Stimulated activated naive CD8-positive, alpha-beta T cell treated with anti-CD3 and anti-CD28 coated beads, Interleukin-15, amount 100 ng/mL, for 72 hours (primary cell): ENCODE results near the gene RYR2.

ENCODE experiments used
- ATAC-seq: fragments of 150-1000 bp; cut with Tn5 transposase; 2 replicates; pipeline ENCODE4 v1.10.0; 2021; ENCODE audit warnings: mild to moderate bottlenecking, moderate library complexity
- DNase-seq, 2 donors: peaks; one replicate each; pipeline ENCODE4 v3.0.0; 2021 to 2022
- H3K27ac Mint-ChIP-seq, 2 donors: one replicate each; pipeline ENCODE4 v1.8.0; 2022; ENCODE audit warnings: mild to moderate bottlenecking in 2 of 2, mixed read lengths in 2 of 2, moderate library complexity in 2 of 2
- H3K27me3 Mint-ChIP-seq: one replicate; pipeline ENCODE4 v1.8.0; 2022; ENCODE audit warnings: mixed read lengths
- H3K4me1 Mint-ChIP-seq: one replicate; pipeline ENCODE4 v1.8.0; 2022; ENCODE audit warnings: mild to moderate bottlenecking, mixed read lengths
- H3K4me3 Mint-ChIP-seq, 2 donors: one replicate each; pipeline ENCODE4 v1.8.0; 2022; ENCODE audit warnings: mild to moderate bottlenecking in 2 of 2, mixed read lengths in 2 of 2, moderate library complexity in 1 of 2
- H3K9me3 Mint-ChIP-seq, 2 donors: one replicate each; pipeline ENCODE4 v1.8.0; 2022; ENCODE audit warnings: mixed read lengths in 2 of 2

Gene RYR2

DNA sequence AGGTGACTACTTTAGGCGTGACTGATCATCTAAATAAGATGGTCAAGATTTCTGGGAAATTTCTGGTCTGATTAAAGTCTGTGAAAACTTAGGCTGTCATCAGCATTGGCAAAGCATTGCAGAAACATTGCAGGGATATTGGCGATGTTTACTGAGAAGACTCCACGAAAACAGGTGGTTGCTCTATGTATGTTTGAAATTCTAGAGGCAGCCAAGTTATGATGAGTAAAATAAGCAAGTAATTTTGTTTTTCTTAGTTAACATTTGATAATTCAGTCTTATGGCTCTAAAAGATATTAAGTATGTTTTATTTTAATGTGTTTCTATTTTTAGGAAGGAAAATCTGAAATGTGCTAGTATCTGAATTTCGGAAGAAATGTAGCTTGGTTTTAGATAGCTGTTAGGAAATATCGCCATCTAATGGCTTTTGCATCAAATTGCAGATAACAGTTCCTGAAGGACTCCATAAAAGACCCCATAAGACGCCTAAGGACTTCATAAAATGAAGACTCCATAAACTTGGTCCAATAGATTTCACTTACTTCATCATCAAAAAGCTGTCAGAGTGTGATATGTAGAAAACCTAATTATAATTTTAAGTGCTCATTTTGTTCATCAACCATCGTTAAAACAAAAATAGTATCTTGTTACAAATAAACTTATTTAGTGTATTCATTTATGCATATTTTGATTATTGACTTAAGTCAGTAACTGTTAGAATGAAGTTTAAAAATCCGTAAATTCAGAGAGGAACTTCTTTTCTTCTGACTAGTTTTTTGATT is 344.6 kb downstream of the RYR2 start:
- H3K27me3 Mint-ChIP-seq: no peaks in the 10 kb centered on the region
- ATAC-seq (no peak), DNase-seq (no peak)
- H3K9me3 Mint-ChIP-seq: no peaks in the 10 kb centered on the region
- H3K4me3 Mint-ChIP-seq: no peak overlapping the region
- no peak overlapping the region for H3K27ac Mint-ChIP-seq
- no peaks in the 10 kb centered on the region for H3K4me1 Mint-ChIP-seq

DNA sequence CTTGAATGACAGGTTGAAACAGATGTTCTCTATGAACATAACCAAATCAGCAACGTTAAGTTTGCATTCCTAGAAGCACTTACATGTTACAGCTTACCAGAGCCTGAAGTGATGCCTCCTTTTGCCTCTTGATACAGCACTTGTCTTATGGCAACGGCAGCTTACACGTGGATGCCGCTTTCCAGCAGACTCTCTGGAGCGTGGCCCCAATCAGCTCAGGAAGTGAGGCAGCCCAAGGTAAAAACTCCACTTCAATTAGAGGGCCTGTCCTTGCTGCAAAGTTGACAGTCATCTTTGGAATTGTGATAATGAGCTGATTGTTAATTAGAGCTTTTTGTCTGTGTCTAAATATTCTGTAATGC is 345.1 kb downstream of the RYR2 start:
- DNase-seq (no peak), ATAC-seq (no peak)
- no peaks in the 10 kb centered on the region for H3K4me1 Mint-ChIP-seq
- no peak overlapping the region for H3K27ac Mint-ChIP-seq
- no peaks in the 10 kb centered on the region for H3K27me3 Mint-ChIP-seq
- no peak overlapping the region for H3K4me3 Mint-ChIP-seq
- no peaks in the 10 kb centered on the region for H3K9me3 Mint-ChIP-seq

DNA sequence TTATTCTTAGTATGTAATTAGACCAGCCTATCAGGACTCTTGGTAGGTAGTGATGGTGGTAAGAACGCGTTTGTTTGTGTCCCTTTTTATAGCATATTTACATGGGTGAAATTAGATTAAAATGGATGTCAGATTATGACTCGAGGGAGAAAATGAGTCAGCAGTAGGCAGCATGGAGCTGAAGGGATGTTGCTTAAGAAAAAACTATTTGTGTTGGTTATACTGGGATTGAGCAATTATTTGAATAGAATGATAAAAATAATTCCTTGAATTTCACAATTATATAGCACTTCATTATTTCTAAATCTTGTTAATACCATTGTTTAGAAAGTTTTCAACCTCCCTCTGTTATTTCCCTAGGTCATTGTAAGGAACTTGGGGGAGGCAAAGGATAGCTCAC is 348.8 kb downstream of the RYR2 start:
- no peak for DNase-seq
- no peak overlapping the region for H3K27ac Mint-ChIP-seq
- H3K4me1 Mint-ChIP-seq: no peaks in the 10 kb centered on the region
- no peak overlapping the region for H3K4me3 Mint-ChIP-seq
- no peaks in the 10 kb centered on the region for H3K9me3 Mint-ChIP-seq
- peaks cover 6% of the 10 kb centered on the region for H3K27me3 Mint-ChIP-seq
- ATAC-seq: no peak

DNA sequence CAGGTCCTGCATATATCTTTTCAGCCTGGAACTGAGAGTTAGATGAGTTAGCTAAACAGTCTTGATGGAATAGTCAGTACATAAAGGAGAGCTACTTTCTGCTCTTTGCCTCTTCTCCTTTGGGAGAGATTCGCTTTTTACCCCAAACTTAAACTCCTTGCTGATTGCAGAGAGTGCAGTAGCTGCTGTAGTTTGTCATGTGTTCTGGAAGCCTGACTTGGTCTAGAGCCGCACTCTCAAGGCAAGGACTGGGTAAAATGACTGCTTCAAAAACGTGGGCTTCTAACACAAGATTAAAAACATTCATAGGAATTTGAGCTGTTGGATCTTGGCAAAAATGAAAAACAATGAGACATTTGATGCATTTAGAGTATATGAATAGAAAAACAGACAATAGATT is 351.6 kb downstream of the RYR2 start:
- DNase-seq (no peak), ATAC-seq (no peak)
- H3K4me3 Mint-ChIP-seq: no peak overlapping the region
- H3K9me3 Mint-ChIP-seq: no peaks in the 10 kb centered on the region
- H3K27ac Mint-ChIP-seq: no peak overlapping the region
- H3K4me1 Mint-ChIP-seq: no peaks in the 10 kb centered on the region
- H3K27me3 Mint-ChIP-seq: peaks cover 6% of the 10 kb centered on the region

DNA sequence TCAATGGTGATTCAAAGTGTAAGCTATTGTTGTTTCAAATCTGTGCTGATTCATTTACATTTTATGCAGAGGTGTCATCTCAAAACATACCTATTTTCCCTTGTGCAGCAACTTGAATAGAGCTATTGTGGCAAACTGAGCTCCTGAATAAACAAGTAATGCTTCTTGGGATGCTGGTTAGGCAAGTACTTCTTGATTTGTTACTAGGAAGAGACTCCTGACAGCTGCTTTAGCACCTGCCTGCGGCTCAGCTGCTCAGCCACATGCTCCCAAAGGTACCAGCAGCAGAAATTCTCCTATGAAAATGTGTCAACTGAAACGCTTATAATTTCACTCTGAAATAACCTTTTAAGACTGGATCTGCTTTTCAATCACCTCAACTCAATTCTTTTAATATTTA is 352.3 kb downstream of the RYR2 start:
- ATAC-seq: no peak
- Mint-ChIP-seq H3K27ac (no peak overlapping the region), H3K27me3 (peaks cover 6% of the 10 kb centered on the region), H3K9me3 (peaks cover 0 to under 1% of the 10 kb centered on the region in 2 donors), H3K4me3 (no peak overlapping the region), H3K4me1 (no peaks in the 10 kb centered on the region)
- no peak for DNase-seq

DNA sequence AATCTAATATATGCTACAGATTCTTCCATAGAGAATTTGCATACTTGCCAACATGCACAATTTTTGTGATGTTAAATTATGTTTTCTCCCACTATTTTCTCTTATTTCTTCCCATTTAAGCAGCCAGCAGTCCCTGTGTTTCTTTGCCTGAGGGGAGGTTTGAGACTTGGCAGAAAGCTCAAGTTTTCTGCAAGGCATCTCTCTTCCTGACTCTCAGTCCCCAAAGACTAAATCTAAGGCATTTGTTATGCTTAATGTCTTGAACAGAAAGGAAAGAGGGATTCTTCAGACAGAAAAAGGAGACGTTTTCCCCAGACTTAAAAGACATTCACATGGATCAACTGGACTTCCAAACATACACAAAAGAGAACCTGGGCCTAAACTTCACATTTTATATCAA is 354.4 kb downstream of the RYR2 start:
- Mint-ChIP-seq H3K4me3 (no peak overlapping the region), H3K4me1 (no peaks in the 10 kb centered on the region), H3K27ac (no peak overlapping the region), H3K27me3 (peaks cover 6% of the 10 kb centered on the region), H3K9me3 (peaks cover 0 to 10% of the 10 kb centered on the region in 2 donors)
- ATAC-seq (no peak), DNase-seq (no peak)

DNA sequence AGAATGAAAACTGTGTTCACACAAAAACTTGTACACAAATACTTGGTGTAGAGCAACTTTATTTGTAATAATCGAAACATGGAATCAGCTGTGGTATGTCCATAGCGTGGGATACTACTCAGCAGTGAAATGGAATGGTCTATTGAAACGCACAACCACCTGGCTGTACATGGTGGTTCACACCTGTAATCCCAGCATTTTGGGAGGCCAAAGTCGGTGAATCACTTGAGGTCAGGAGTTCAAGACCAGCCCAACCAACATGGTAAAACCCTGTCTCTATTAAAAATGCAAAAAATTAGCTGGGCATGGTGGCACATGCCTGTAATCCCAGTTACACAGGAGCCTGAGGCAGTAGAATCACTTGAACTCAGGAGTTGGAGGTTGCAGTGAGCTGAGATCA is 356.8 kb downstream of the RYR2 start:
- DNase-seq (no peak), ATAC-seq (no peak)
- Mint-ChIP-seq H3K27ac (no peak overlapping the region), H3K9me3 (peaks cover 0 to 28% of the 10 kb centered on the region in 2 donors), H3K27me3 (peaks cover 6% of the 10 kb centered on the region), H3K4me1 (no peaks in the 10 kb centered on the region), H3K4me3 (no peak overlapping the region)

DNA sequence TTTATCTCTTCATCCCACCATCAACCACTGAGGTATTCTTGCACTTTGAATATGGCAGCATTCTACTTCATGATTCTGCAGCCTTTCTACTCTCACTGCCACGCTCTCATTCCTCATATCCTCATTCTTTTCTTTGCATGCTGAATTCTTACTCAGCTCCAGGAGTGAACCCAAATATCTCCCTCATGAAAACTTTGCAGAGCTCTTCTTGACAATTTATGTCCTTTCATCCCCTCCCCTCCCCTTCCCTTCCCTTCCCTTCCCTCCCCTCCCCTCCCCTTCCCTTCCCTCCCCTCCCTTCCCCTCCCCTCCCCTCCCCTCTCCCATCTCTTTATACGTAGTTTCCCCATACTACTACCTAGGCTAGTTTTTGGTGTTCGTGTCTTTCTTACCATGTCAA is 363.9 kb downstream of the RYR2 start:
- no peak overlapping the region for H3K27ac Mint-ChIP-seq
- no peak overlapping the region for H3K4me3 Mint-ChIP-seq
- no peaks in the 10 kb centered on the region for H3K4me1 Mint-ChIP-seq
- no peaks in the 10 kb centered on the region for H3K27me3 Mint-ChIP-seq
- H3K9me3 Mint-ChIP-seq: peaks cover 4 to 18% of the 10 kb centered on the region in 2 donors
- DNase-seq (no peak), ATAC-seq (no peak)

DNA sequence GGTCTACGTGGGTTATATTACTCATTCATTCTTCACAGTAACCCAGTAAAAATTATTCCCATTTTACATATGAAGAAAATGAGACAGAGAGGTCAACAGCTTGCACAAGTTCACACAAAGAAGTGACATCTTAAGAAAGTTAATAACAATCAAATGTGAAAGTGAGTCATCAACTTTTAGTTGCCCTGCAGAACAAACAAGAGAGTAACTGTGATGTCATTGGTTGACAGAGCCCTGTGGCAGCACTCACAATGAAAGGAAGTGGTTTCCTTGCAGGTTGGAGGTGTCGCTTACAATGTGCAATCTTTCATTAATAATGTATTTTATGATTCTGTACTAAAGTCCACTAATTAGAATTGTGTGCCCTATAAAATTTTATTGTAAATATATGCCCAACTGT is 369.6 kb downstream of the RYR2 start:
- Mint-ChIP-seq H3K27me3 (peaks cover 6% of the 10 kb centered on the region), H3K4me3 (no peak overlapping the region), H3K9me3 (peaks cover 0 to 6% of the 10 kb centered on the region in 2 donors), H3K4me1 (no peaks in the 10 kb centered on the region), H3K27ac (no peak overlapping the region)
- ATAC-seq (peak; percentile 85), DNase-seq (peak in 1 of 2 donors; percentile 2)

DNA sequence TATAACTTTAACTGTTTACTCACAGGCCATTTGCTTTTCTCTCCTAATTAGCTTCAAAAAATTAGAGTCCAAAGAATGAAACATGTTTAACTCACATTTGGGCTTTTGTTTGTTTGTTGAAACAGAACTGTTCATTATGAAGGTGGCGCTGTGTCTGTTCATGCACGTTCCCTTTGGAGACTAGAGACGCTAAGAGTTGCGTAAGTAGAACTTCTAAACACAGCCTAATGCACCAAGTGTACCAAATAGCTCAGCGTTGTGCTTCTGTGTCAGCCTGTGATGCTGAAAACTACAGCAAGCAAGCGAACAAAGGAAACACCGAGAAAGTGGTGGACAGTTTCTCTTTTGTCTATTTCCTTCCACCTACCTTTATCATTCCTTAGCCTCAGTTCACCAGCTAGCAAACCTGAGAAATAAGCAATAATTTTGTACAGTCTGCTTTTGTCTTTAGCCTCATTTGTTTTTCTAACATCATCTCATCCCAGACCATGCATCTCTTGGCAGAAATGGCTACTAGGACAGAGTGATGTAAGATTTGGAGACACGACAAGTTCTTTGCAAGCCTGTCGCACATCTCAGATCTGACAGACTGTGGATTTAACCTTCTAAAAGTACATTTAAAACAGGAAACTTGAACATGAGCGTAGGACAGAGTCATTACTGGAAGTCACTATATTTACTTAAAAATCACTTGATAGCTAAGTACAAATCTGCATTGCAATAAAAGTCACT is 375.1 kb downstream of the RYR2 start:
- DNase-seq (no peak), ATAC-seq (no peak)
- Mint-ChIP-seq H3K27ac (no peak overlapping the region), H3K4me1 (no peaks in the 10 kb centered on the region), H3K9me3 (peaks cover 0 to 6% of the 10 kb centered on the region in 2 donors), H3K4me3 (no peak overlapping the region), H3K27me3 (peaks cover 6% of the 10 kb centered on the region)

DNA sequence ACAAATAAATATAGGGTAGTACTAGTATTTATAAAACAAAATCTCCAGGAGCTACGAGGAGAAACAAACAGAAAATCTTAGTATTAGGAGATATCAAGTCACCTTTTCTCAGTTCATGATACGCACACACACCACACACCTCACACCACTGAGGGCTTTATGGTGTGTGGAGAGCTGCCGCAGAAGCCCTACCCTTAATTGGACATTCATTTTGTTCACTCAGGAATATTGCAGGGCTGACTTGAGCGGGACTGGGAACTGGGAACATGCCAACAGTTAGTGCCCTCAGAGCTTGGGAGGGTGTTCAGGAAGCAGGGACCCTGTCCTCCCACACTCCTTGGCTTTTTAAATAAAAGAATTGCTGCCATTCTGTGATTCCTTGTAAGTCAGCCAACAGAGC is 386.8 kb downstream of the RYR2 start:
- Mint-ChIP-seq H3K4me3 (no peak overlapping the region), H3K9me3 (no peaks in the 10 kb centered on the region), H3K27ac (no peak overlapping the region), H3K4me1 (no peaks in the 10 kb centered on the region), H3K27me3 (no peaks in the 10 kb centered on the region)
- DNase-seq (no peak), ATAC-seq (no peak)

DNA sequence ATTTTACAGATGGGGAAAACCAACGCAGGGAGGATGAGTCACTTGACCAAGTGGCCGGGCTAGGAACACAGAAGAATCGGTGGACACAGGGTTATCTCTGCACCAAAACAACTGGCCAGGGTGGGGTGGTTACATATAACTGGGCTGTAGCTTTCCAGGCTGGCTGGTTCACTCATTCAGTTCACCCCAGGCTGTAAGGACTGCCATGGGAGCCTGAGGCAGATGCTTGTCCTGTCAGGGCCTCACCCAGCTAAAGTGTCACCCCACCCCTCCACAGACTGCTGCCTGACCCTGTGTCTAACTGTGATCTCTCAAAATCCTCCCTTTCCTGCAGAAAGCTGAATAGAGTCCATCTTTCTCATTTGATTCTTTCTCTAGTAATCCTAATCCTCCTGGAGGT is 387.3 kb downstream of the RYR2 start:
- ATAC-seq (no peak), DNase-seq (no peak)
- Mint-ChIP-seq H3K27me3 (no peaks in the 10 kb centered on the region), H3K4me3 (no peak overlapping the region), H3K4me1 (no peaks in the 10 kb centered on the region), H3K9me3 (no peaks in the 10 kb centered on the region), H3K27ac (no peak overlapping the region)

DNA sequence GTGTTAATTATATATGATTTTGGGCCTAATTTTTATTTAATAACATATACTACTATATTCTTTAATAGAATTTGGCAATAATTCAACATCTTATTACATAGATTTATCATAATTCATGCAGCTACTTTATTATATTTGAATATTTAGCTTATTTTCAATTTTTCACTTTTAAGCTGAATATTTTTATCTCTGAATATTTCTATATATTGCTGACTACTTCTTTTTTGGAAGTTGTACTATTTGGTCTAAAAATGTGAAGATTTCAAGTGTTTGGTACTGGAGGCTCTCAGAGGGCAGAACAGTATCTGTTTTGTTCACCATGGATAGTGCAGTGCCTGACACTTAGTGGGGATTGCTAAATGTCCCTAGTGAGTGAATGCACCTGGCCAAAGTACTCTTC is 389.5 kb downstream of the RYR2 start:
- ATAC-seq (no peak), DNase-seq (no peak)
- no peaks in the 10 kb centered on the region for H3K27me3 Mint-ChIP-seq
- no peaks in the 10 kb centered on the region for H3K4me1 Mint-ChIP-seq
- H3K4me3 Mint-ChIP-seq: no peak overlapping the region
- no peaks in the 10 kb centered on the region for H3K9me3 Mint-ChIP-seq
- no peak overlapping the region for H3K27ac Mint-ChIP-seq

DNA sequence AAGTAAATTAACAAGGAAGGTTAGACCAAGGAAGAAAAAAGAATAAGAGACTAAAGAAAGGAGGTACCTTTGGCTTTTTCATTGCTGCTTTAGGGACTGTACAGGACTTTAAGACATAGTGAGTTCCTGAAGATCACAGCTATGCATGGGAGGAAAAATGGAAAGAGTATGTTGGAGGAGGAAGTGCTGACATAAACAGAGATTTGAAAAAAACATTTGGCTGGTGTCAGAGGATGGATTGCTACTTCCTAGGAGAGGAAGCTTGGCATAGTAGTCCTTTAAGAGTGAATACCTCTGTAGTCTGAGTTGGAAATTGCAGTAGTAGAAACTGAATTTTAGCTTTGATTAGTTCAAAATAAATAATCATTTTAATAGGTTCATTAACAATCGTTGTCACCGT is 398.4 kb downstream of the RYR2 start:
- Mint-ChIP-seq H3K27ac (no peak overlapping the region), H3K9me3 (no peaks in the 10 kb centered on the region)
- ATAC-seq: no peak

DNA sequence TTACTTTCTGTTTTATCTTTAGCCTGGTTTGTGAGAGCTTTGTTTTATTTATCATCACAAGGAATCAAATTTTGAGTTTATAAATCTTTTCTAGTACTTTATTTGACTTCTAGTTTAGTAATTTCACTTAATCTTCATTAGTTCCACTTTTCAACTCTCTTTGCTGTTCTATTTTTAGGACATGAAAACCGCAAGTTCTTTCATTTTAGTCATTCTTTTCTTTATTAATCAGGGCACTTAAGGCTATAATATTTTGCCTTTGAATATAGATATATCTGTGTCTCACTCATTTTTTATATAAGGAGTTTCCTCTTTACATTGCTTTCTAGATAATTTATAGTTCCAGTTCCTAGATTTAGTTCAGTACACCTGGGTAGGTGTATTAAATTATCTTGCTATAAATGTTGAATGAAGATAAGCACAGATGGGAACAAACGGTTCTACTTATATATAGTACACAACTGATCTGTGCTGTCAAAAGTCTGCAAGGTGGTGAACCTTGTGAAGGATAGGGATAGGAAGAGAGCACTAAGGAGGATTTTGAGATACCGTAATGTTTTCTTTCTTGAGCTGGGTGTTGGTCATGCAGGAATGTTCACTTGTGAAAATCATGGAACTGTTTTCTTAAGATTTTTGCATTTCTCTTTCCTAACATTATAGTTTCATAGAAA is 402.3 kb downstream of the RYR2 start:
- H3K4me3 Mint-ChIP-seq: no peak overlapping the region
- ATAC-seq: no peak
- no peaks in the 10 kb centered on the region for H3K4me1 Mint-ChIP-seq
- no peak overlapping the region for H3K27ac Mint-ChIP-seq
- no peak for DNase-seq
- H3K27me3 Mint-ChIP-seq: no peaks in the 10 kb centered on the region
- H3K9me3 Mint-ChIP-seq: no peaks in the 10 kb centered on the region

More for the DNA sequence above, 398.4 kb downstream of the RYR2 start:
- Mint-ChIP-seq H3K4me1 (no peaks in the 10 kb centered on the region), H3K27me3 (no peaks in the 10 kb centered on the region), H3K4me3 (no peak overlapping the region)
- DNase-seq: no peak

DNA sequence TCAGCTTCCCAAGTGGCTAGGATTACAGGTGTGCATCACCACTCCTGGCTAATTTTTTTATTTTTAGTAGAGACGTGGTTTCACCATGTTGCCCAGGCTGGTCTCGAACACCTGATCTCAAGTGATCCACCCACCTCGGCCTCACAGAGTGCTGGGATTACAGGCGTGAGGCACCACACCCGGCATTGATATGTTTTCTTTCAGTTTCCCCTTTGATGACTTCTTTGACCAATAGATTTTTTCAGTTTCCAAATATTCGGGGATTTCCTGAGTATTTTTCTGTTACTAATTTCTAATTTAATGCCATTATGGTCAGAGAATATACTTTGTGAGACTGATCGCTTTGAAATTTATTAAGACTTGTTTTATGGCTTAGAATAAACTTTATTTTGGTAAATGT is 406.1 kb downstream of the RYR2 start:
- no peaks in the 10 kb centered on the region for H3K4me1 Mint-ChIP-seq
- no peak overlapping the region for H3K27ac Mint-ChIP-seq
- no peak for ATAC-seq
- no peaks in the 10 kb centered on the region for H3K27me3 Mint-ChIP-seq
- DNase-seq: no peak
- no peaks in the 10 kb centered on the region for H3K9me3 Mint-ChIP-seq
- H3K4me3 Mint-ChIP-seq: no peak overlapping the region
